Measurements from ENCODE around the gene CYGB.

Gene CYGB

GRCh38 chr17:76500074-76500746, 37.3 kb downstream of the CYGB start:
- no peaks in the 10 kb centered on the region for H3K36me3 ChIP-seq
- no peak for TF ChIP-seq CTCF (IDR thresholded peaks at IDR 0.05)
- peak overlapping the region; percentile 86 to 91 for H3K4me3 ChIP-seq (ENCODE audit: low read depth in 1 of 2, low read length in 1 of 2)
- H3K4me1 ChIP-seq (ENCODE audit: control insufficient read depth in 1 of 2, insufficient read depth in 1 of 2, low read depth in 1 of 2, low read length in 1 of 2), result peaks cover 53 to 59% of the 10 kb centered on the region in 2 experiments
- H3K27me3 ChIP-seq, result no peaks in the 10 kb centered on the region
- H3K27ac ChIP-seq, result peak overlapping the region; percentile 90
- no peaks in the 10 kb centered on the region for H3K9me3 ChIP-seq

- no peak for TF ChIP-seq CTCF (IDR thresholded peaks at IDR 0.05)
- Histone ChIP-seq H3K27ac (peak overlapping the region; percentile 90), H3K4me1 (ENCODE audit: control insufficient read depth in 1 of 2, insufficient read depth in 1 of 2, low read depth in 1 of 2, low read length in 1 of 2) (peaks cover 63 to 66% of the 10 kb centered on the region in 2 experiments), H3K27me3 (no peaks in the 10 kb centered on the region), H3K9me3 (no peaks in the 10 kb centered on the region), H3K36me3 (no peaks in the 10 kb centered on the region), H3K4me3 (ENCODE audit: low read depth in 1 of 2, low read length in 1 of 2) (peak overlapping the region; percentile 86 to 91)
These were observed 38.2 kb downstream of the CYGB start for GRCh38 chr17:76499267-76499667.

- H3K27me3 ChIP-seq, result no peaks in the 10 kb centered on the region
- H3K36me3 ChIP-seq, result no peaks in the 10 kb centered on the region
- H3K4me3 ChIP-seq (ENCODE audit: low read depth in 1 of 2, low read length in 1 of 2), result peak overlapping the region in 1 of 2 experiments; percentile 91
- H3K27ac ChIP-seq, result no peak overlapping the region
- no peak for TF ChIP-seq CTCF (IDR thresholded peaks at IDR 0.05)
- peaks cover 64 to 67% of the 10 kb centered on the region in 2 experiments for H3K4me1 ChIP-seq (ENCODE audit: control insufficient read depth in 1 of 2, insufficient read depth in 1 of 2, low read depth in 1 of 2, low read length in 1 of 2)
- H3K9me3 ChIP-seq, result no peaks in the 10 kb centered on the region
These were observed 38.6 kb downstream of the CYGB start for GRCh38 chr17:76498876-76499251.

GRCh38 chr17:76497979-76498875, 39.3 kb downstream of the CYGB start:
- peak overlapping the region; percentile 13 for H3K27ac ChIP-seq
- no peaks in the 10 kb centered on the region for H3K36me3 ChIP-seq
- peaks cover 69% of the 10 kb centered on the region in 2 experiments for H3K4me1 ChIP-seq (ENCODE audit: control insufficient read depth in 1 of 2, insufficient read depth in 1 of 2, low read depth in 1 of 2, low read length in 1 of 2)
- H3K9me3 ChIP-seq, result no peaks in the 10 kb centered on the region
- H3K4me3 ChIP-seq (ENCODE audit: low read depth in 1 of 2, low read length in 1 of 2), result no peak overlapping the region
- no peak for TF ChIP-seq CTCF (IDR thresholded peaks at IDR 0.05)
- no peaks in the 10 kb centered on the region for H3K27me3 ChIP-seq

- H3K36me3 ChIP-seq, result no peaks in the 10 kb centered on the region
- no peak for TF ChIP-seq CTCF (IDR thresholded peaks at IDR 0.05)
- peaks cover 69 to 70% of the 10 kb centered on the region in 2 experiments for H3K4me1 ChIP-seq (ENCODE audit: control insufficient read depth in 1 of 2, insufficient read depth in 1 of 2, low read depth in 1 of 2, low read length in 1 of 2)
- H3K27ac ChIP-seq, result no peak overlapping the region
- no peak overlapping the region for H3K4me3 ChIP-seq (ENCODE audit: low read depth in 1 of 2, low read length in 1 of 2)
- no peaks in the 10 kb centered on the region for H3K27me3 ChIP-seq
- H3K9me3 ChIP-seq, result no peaks in the 10 kb centered on the region
These were observed 39.9 kb downstream of the CYGB start for GRCh38 chr17:76497699-76497978.
